Endothelial cell (in vitro differentiated cells): ENCODE measurements around the gene ARSA. TPM values are rescaled to one million over a fixed set of nuclear protein-coding genes. Genes with fewer than 3 reads are reported as not detected.

Source experiments
- DNase-seq: peaks from one replicate; pipeline ENCODE4 v3.0.0; 2021; ENCODE audit warnings: low spot score
- H3K27ac Mint-ChIP-seq: one replicate; pipeline ENCODE4 v1.8.0; 2021; ENCODE audit warnings: mixed read lengths, inconsistent platforms; ENCODE audit not compliant: unreplicated experiment
- H3K27me3 Mint-ChIP-seq: one replicate; pipeline ENCODE4 v1.8.0; 2021; ENCODE audit warnings: mild to moderate bottlenecking, moderate library complexity, mixed read lengths, inconsistent platforms; ENCODE audit not compliant: unreplicated experiment
- H3K36me3 Mint-ChIP-seq: one replicate; pipeline ENCODE4 v1.8.0; 2021; ENCODE audit warnings: mild to moderate bottlenecking, low read depth, mixed read lengths, inconsistent platforms; ENCODE audit not compliant: unreplicated experiment
- H3K4me1 Mint-ChIP-seq: one replicate; pipeline ENCODE4 v1.8.0; 2021; ENCODE audit warnings: mild to moderate bottlenecking, mixed read lengths, inconsistent platforms; ENCODE audit not compliant: unreplicated experiment
- H3K4me3 Mint-ChIP-seq: one replicate; pipeline ENCODE4 v1.8.0; 2021; ENCODE audit warnings: mild to moderate bottlenecking, mixed read lengths, inconsistent platforms; ENCODE audit not compliant: unreplicated experiment
- H3K9me3 Mint-ChIP-seq: one replicate; pipeline ENCODE4 v1.8.0; 2021; ENCODE audit warnings: mixed read lengths, inconsistent platforms; ENCODE audit not compliant: unreplicated experiment
- CTCF ChIP-seq: fragments of 200-600 bp; sonication (generic); IDR thresholded peaks from one replicate; pipeline ENCODE4 v1.5.0; 2021; ENCODE audit warnings: antibody characterized with exemption; ENCODE audit not compliant: unreplicated experiment
- total RNA-seq: library from RNA; stranded (reverse); fragmentation: NEBNext Ultra II Directional; extraction: Animal tissue kit (Norgen Biotek cat#: 25700); gene quantifications from one replicate; pipeline ENCODE4 v1.2.1, GENCODE V29; 2021; ENCODE audit not compliant: unreplicated experiment

Gene ARSA
- total RNA-seq, 1 donor from 2014 or later, result 59.6 TPM

GRCh38 chr22:50581950-50582492, 45.9 kb downstream of the ARSA start:
- peaks cover 11% of the 10 kb centered on the region for H3K36me3 Mint-ChIP-seq
- no peak for TF ChIP-seq CTCF
- H3K27ac Mint-ChIP-seq, result no peak overlapping the region
- H3K27me3 Mint-ChIP-seq, result peaks cover 8% of the 10 kb centered on the region
- peaks cover 7% of the 10 kb centered on the region for H3K4me1 Mint-ChIP-seq
- H3K4me3 Mint-ChIP-seq, result peak overlapping the region; percentile 91
- DNase-seq, result no peak
- no peaks in the 10 kb centered on the region for H3K9me3 Mint-ChIP-seq

GRCh38 chr22:50581031-50581949, 46.7 kb downstream of the ARSA start:
- TF ChIP-seq CTCF, result no peak
- peaks cover 10% of the 10 kb centered on the region for H3K36me3 Mint-ChIP-seq
- H3K27ac Mint-ChIP-seq, result no peak overlapping the region
- no peak for DNase-seq
- H3K4me1 Mint-ChIP-seq, result peaks cover 7% of the 10 kb centered on the region
- H3K27me3 Mint-ChIP-seq, result peaks cover 9% of the 10 kb centered on the region
- H3K9me3 Mint-ChIP-seq, result no peaks in the 10 kb centered on the region
- peak overlapping the region; percentile 91 for H3K4me3 Mint-ChIP-seq

- Mint-ChIP-seq H3K4me1 (peaks cover 7% of the 10 kb centered on the region), H3K4me3 (peak overlapping the region; percentile 22), H3K9me3 (no peaks in the 10 kb centered on the region), H3K36me3 (peaks cover 7% of the 10 kb centered on the region), H3K27ac (no peak overlapping the region), H3K27me3 (peaks cover 8% of the 10 kb centered on the region)
- TF ChIP-seq CTCF, result no peak
- DNase-seq, result no peak
These were observed 48.2 kb downstream of the ARSA start for GRCh38 chr22:50579752-50580151.

GRCh38 chr22:50578776-50579310, 49.1 kb downstream of the ARSA start:
- H3K4me1 Mint-ChIP-seq, result peaks cover 6% of the 10 kb centered on the region
- H3K9me3 Mint-ChIP-seq, result no peaks in the 10 kb centered on the region
- peaks cover 7% of the 10 kb centered on the region for H3K36me3 Mint-ChIP-seq
- H3K4me3 Mint-ChIP-seq, result no peak overlapping the region
- no peak overlapping the region for H3K27ac Mint-ChIP-seq
- peaks cover 5% of the 10 kb centered on the region for H3K27me3 Mint-ChIP-seq
- no peak for DNase-seq
- TF ChIP-seq CTCF, result no peak
